HG03175 (cell line): ENCODE measurements around the gene USP47.

ENCODE experiments used
- ATAC-seq: cut with Tn5 transposase; IDR thresholded peaks from one replicate; pipeline ENCODE4 v1.9.1; 2021; ENCODE audit warnings: mild to moderate bottlenecking, moderate library complexity; ENCODE audit not compliant: unreplicated experiment

The USP47 gene

GRCh38 chr11:11965656-11966353 lies 124.0 kb downstream of the USP47 start:
- no peak for ATAC-seq

GRCh38 chr11:11966354-11966741 lies 124.6 kb downstream of the USP47 start:
- ATAC-seq = no peak

- ATAC-seq = peak; percentile 95
Measured at GRCh38 chr11:11966826-11967668, 125.3 kb downstream of the USP47 start.

- ATAC-seq = no peak
Measured at GRCh38 chr11:11967669-11968510, 126.1 kb downstream of the USP47 start.

GRCh38 chr11:11968511-11969280 lies 126.9 kb downstream of the USP47 start:
- ATAC-seq = no peak

- no peak for ATAC-seq
Measured at GRCh38 chr11:11969380-11970215, 127.8 kb downstream of the USP47 start.

- ATAC-seq = no peak
Measured at GRCh38 chr11:11970556-11970955, 128.8 kb downstream of the USP47 start.

GRCh38 chr11:11971906-11972547 lies 130.3 kb downstream of the USP47 start:
- ATAC-seq = no peak

- ATAC-seq = no peak
Measured at GRCh38 chr11:11972730-11973341, 131.1 kb downstream of the USP47 start.

GRCh38 chr11:11973361-11973800 lies 131.6 kb downstream of the USP47 start:
- ATAC-seq = no peak

- ATAC-seq = no peak
Measured at GRCh38 chr11:11973866-11974265, 132.1 kb downstream of the USP47 start.

GRCh38 chr11:11975201-11976092 lies 133.7 kb downstream of the USP47 start:
- ATAC-seq = no peak

GRCh38 chr11:11976481-11977127 lies 134.8 kb downstream of the USP47 start:
- ATAC-seq = no peak

GRCh38 chr11:11977206-11977938 lies 135.6 kb downstream of the USP47 start:
- no peak for ATAC-seq

GRCh38 chr11:11978098-11978637 lies 136.4 kb downstream of the USP47 start:
- no peak for ATAC-seq

GRCh38 chr11:11978792-11979487 lies 137.2 kb downstream of the USP47 start:
- ATAC-seq = no peak
